Measurements from ENCODE around the gene GALNT14.

The GALNT14 gene

GRCh38 chr2:30963184-30963583 is 175.1 kb downstream of the GALNT14 start:
- H3K4me3 ChIP-seq (ENCODE audit: low read length) = no peak overlapping the region
- DNase-seq (ENCODE audit: low read depth) = no peak
- no peak for TF ChIP-seq CTCF (conservative IDR thresholded peaks at IDR 0.05; ENCODE audit: low read length)

- DNase-seq (ENCODE audit: low read depth) = no peak
- TF ChIP-seq CTCF (conservative IDR thresholded peaks at IDR 0.05; ENCODE audit: low read length) = no peak
- H3K4me3 ChIP-seq (ENCODE audit: low read length) = no peak overlapping the region
Measured at GRCh38 chr2:30960213-30960612, 178.0 kb downstream of the GALNT14 start.

- no peak for TF ChIP-seq CTCF (conservative IDR thresholded peaks at IDR 0.05; ENCODE audit: low read length)
- DNase-seq (ENCODE audit: low read depth) = no peak
- no peak overlapping the region for H3K4me3 ChIP-seq (ENCODE audit: low read length)
Measured at GRCh38 chr2:30959653-30960052, 178.6 kb downstream of the GALNT14 start.

- no peak for DNase-seq (ENCODE audit: low read depth)
- H3K4me3 ChIP-seq (ENCODE audit: low read length) = no peak overlapping the region
- TF ChIP-seq CTCF (conservative IDR thresholded peaks at IDR 0.05; ENCODE audit: low read length) = no peak
Measured at GRCh38 chr2:30958918-30959265, 179.3 kb downstream of the GALNT14 start.

GRCh38 chr2:30958193-30958917 is 179.9 kb downstream of the GALNT14 start:
- TF ChIP-seq CTCF (conservative IDR thresholded peaks at IDR 0.05; ENCODE audit: low read length) = no peak
- H3K4me3 ChIP-seq (ENCODE audit: low read length) = no peak overlapping the region
- DNase-seq (ENCODE audit: low read depth) = no peak

GRCh38 chr2:30957591-30957990 is 180.6 kb downstream of the GALNT14 start:
- H3K4me3 ChIP-seq (ENCODE audit: low read length) = no peak overlapping the region
- no peak for TF ChIP-seq CTCF (conservative IDR thresholded peaks at IDR 0.05; ENCODE audit: low read length)
- no peak for DNase-seq (ENCODE audit: low read depth)

GRCh38 chr2:30956995-30957394 is 181.2 kb downstream of the GALNT14 start:
- DNase-seq (ENCODE audit: low read depth) = no peak
- TF ChIP-seq CTCF (conservative IDR thresholded peaks at IDR 0.05; ENCODE audit: low read length) = no peak

More at GRCh38 chr2:30956995-30957394, 181.2 kb downstream of the GALNT14 start:
- H3K4me3 ChIP-seq (ENCODE audit: low read length) = no peak overlapping the region
